ENCODE results near the gene LIN54. TPM values are rescaled to one million over a fixed set of nuclear protein-coding genes. Genes with fewer than 3 reads are reported as not detected.
"Not testable (repeated sequence)": the region's sequence is repeated elsewhere in the genome, so short reads cannot be mapped to it uniquely, and the experiment has no call there.

Gene LIN54
- total and polyA plus RNA-seq, 8 donors = 1.2 to 40.3 (median 3.0) TPM

DNA sequence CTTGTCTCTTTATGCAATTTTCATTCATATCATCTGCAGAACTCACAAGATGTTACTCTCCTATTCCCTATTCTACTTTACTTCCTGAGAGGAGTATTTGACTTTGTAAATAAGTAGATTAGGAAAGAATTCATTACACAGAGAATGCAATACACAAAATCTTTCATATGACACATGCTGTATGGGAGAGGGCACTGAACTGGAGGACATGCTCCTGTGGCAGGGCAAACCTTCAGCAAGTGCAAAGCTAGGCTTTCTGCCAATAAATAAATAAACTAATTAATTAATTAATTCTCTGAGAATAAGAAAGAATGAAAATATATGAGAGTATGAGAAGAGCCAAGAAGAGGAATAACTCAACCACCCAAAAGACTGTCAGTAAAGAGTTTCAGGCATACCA lies 76.2 kb downstream of the LIN54 start:
- DNase-seq = no peak
- H3K4me1 ChIP-seq = no peaks in the 10 kb centered on the region
- H3K9me3 ChIP-seq = no peaks in the 10 kb centered on the region
- no peak overlapping the region for H3K27ac ChIP-seq
- H3K27me3 ChIP-seq = no peaks in the 10 kb centered on the region
- peaks cover 12 to 79% (median 72%) of the 10 kb centered on the region in 4 donors for H3K36me3 ChIP-seq
- no peak overlapping the region for H3K4me3 ChIP-seq
- intact Hi-C loops (cut with DNase I; ENCODE audit: low total_unique reads) = no loop called here
- TF ChIP-seq POLR2AphosphoS5 (IDR thresholded peaks at IDR 0.05) (no peak), POLR2A (IDR thresholded peaks at IDR 0.05) (no peak)

GRCh38 chr4:82930848-82931755 lies 79.5 kb downstream of the LIN54 start:
- Histone ChIP-seq H3K4me3 (no peak overlapping the region), H3K27me3 (no peaks in the 10 kb centered on the region), H3K36me3 (peaks cover 0 to 50% (median 46%) of the 10 kb centered on the region in 4 donors), H3K27ac (no peak overlapping the region), H3K9me3 (no peaks in the 10 kb centered on the region), H3K4me1 (no peaks in the 10 kb centered on the region)
- intact Hi-C loops (cut with DNase I; ENCODE audit: low total_unique reads) = no loop called here
- TF ChIP-seq EP300 (IDR thresholded peaks at IDR 0.05) = no peak
- TF ChIP-seq, protein P1, sequence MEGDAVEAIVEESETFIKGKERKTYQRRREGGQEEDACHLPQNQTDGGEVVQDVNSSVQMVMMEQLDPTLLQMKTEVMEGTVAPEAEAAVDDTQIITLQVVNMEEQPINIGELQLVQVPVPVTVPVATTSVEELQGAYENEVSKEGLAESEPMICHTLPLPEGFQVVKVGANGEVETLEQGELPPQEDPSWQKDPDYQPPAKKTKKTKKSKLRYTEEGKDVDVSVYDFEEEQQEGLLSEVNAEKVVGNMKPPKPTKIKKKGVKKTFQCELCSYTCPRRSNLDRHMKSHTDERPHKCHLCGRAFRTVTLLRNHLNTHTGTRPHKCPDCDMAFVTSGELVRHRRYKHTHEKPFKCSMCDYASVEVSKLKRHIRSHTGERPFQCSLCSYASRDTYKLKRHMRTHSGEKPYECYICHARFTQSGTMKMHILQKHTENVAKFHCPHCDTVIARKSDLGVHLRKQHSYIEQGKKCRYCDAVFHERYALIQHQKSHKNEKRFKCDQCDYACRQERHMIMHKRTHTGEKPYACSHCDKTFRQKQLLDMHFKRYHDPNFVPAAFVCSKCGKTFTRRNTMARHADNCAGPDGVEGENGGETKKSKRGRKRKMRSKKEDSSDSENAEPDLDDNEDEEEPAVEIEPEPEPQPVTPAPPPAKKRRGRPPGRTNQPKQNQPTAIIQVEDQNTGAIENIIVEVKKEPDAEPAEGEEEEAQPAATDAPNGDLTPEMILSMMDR (IDR thresholded peaks at IDR 0.05) = no peak
- no peak for TF ChIP-seq POLR2AphosphoS5 (IDR thresholded peaks at IDR 0.05)
- no peak for TF ChIP-seq POLR2A (IDR thresholded peaks at IDR 0.05)
- WGBS, 5 donors = 82 to 88% (median 86%) methylated on average over 5 of the region's 5 CpGs
- no peak for DNase-seq

DNA sequence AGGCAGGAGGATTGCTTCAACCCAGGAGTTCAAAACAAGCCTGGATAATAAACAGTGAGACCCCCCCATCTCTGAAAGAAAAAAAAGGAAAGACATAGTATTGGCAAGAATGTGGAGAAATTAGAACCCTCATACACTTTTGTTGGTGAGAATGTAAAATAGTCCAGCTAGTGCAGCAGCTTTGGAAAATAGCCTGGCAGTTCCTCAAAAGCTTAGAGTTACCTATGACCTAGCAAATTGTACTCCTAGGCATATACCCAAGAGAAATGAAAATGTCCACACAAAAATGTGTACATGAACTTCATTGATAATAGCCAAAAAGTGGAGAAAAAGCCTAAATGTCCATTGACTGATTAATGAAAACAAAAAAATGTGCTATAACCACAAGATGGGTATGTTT lies 88.8 kb downstream of the LIN54 start:
- no peak for DNase-seq
- no peaks in the 10 kb centered on the region for H3K9me3 ChIP-seq
- TF ChIP-seq POLR2AphosphoS5 (IDR thresholded peaks at IDR 0.05) (no peak), EP300 (IDR thresholded peaks at IDR 0.05) (no peak), POLR2A (IDR thresholded peaks at IDR 0.05) (no peak)
- TF ChIP-seq, protein P1 (IDR thresholded peaks at IDR 0.05) = no peak
- no peak overlapping the region for H3K4me3 ChIP-seq
- no peaks in the 10 kb centered on the region for H3K27me3 ChIP-seq
- intact Hi-C loops (cut with DNase I; ENCODE audit: low total_unique reads) = no loop called here
- H3K27ac ChIP-seq = no peak overlapping the region
- H3K36me3 ChIP-seq = peaks cover 0 to 22% (median 14%) of the 10 kb centered on the region in 4 donors
- H3K4me1 ChIP-seq = no peaks in the 10 kb centered on the region

- TF ChIP-seq POLR2A (IDR thresholded peaks at IDR 0.05) (no peak), EP300 (IDR thresholded peaks at IDR 0.05) (no peak)
- Histone ChIP-seq H3K9me3 (no peaks in the 10 kb centered on the region), H3K36me3 (peaks cover 0 to 21% (median 13%) of the 10 kb centered on the region in 4 donors), H3K27ac (no peak overlapping the region), H3K4me1 (no peaks in the 10 kb centered on the region), H3K4me3 (no peak overlapping the region), H3K27me3 (no peaks in the 10 kb centered on the region)
- no peak for DNase-seq
- intact Hi-C loops (cut with DNase I; ENCODE audit: low total_unique reads) = no loop called here
- WGBS, 5 donors = 65 to 89% (median 77%) methylated on average over 2 of the region's 2 CpGs
Measured at GRCh38 chr4:82919386-82919785, 91.2 kb downstream of the LIN54 start.

DNA sequence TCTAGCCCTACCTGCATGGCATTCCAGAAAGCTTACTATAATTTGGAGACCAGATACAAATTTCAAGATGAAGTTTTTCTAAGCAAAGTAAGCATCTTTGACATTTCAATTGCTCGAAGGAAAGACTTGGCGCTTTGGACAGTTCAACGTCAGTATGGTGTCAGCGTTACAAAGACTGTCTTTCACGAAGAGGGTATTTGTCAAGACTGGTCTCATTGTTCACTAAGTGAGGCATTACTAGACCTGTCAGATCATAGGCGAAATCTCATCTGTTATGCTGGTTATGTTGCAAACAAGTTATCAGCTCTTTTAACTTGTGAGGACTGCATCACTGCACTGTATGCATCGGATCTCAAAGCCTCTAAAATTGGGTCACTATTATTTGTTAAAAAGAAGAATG lies 92.5 kb downstream of the LIN54 start:
- Histone ChIP-seq H3K27me3 (no peaks in the 10 kb centered on the region), H3K36me3 (peaks cover 0 to 21% (median 13%) of the 10 kb centered on the region in 4 donors), H3K4me1 (no peaks in the 10 kb centered on the region), H3K4me3 (no peak overlapping the region), H3K27ac (no peak overlapping the region), H3K9me3 (no peaks in the 10 kb centered on the region)
- 92 to 95% (median 93%) methylated on average over 7 of the region's 7 CpGs for WGBS, 5 donors
- intact Hi-C loops (cut with DNase I; ENCODE audit: low total_unique reads) = no loop called here
- TF ChIP-seq EP300 (IDR thresholded peaks at IDR 0.05) = no peak
- TF ChIP-seq POLR2A (IDR thresholded peaks at IDR 0.05) = no peak
- no peak for TF ChIP-seq POLR2AphosphoS5 (IDR thresholded peaks at IDR 0.05)
- no peak for DNase-seq

DNA sequence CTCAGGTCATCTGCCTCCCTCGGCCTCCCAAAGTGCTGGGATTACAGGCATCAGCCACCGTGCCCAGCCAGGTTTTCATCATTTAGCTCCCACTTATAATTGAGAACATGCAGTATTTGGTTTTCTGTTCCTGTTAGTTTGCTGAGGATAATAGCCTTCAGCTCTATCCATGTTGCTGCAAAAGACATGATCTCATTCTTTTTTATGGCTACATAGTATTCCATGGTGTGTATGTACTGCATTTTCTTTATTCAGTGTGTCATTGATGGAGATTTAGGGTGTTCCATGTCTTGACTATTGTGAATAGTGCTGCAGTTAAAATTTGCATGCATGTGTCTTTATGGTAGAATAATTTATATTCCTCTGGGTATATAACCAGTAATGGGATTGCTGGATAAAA lies 96.7 kb downstream of the LIN54 start:
- H3K27me3 ChIP-seq; DNase-seq; H3K4me1 ChIP-seq; H3K4me3 ChIP-seq; H3K9me3 ChIP-seq; H3K27ac ChIP-seq; intact Hi-C loops (cut with DNase I; ENCODE audit: low total_unique reads): not testable (repeated sequence)
- WGBS, 5 donors = 89 to 100% (median 97%) methylated on average over 2 of the region's 2 CpGs
- peaks cover 0 to 36% (median 30%) of the 10 kb centered on the region in 4 donors for H3K36me3 ChIP-seq

Data from stomach (tissue), 9 donors.